K562 (cell line): ENCODE measurements around the gene ADAP1. TPM values are rescaled to one million over a fixed set of nuclear protein-coding genes. Genes with fewer than 3 reads are reported as not detected.
A peak's percentile ranks its signal among the peaks of the same experiment; 100 is the strongest.

ENCODE experiments used
- C11orf30 ChIP-seq: fragments of 450-650 bp; IDR thresholded peaks from 2 replicates; pipeline ENCODE4 v1.6.1; 2016; ENCODE audit warnings: low read depth, mild to moderate bottlenecking
- CHD1 ChIP-seq: fragments of 200-600 bp; sonication (generic); IDR thresholded peaks from one replicate; pipeline ENCODE4 v1.6.1; 2012; ENCODE audit warnings: mild to moderate bottlenecking, moderate library complexity, low read length, inconsistent platforms
- ELF2 ChIP-seq: fragments of 250-450 bp; sonication (Bioruptor Pico); IDR thresholded peaks from 2 replicates; pipeline ENCODE4 v1.5.0; 2021; ENCODE audit warnings: mild to moderate bottlenecking
- ELF4 ChIP-seq: fragments of 450-650 bp; formaldehyde crosslinking; IDR thresholded peaks from 2 replicates; pipeline ENCODE4 v1.4.0; 2022; ENCODE audit warnings: missing genetic modification characterization
- ERF ChIP-seq: fragments of 450-650 bp; formaldehyde crosslinking; IDR thresholded peaks from 2 replicates; pipeline ENCODE4 v1.4.0; 2020; ENCODE audit warnings: mild to moderate bottlenecking, mixed read lengths
- GABPB1 ChIP-seq: sonication (generic); formaldehyde crosslinking; IDR thresholded peaks from 2 replicates; pipeline ENCODE4 v1.8.0; 2022; ENCODE audit warnings: mild to moderate bottlenecking, missing genetic modification reagents
- HCFC1 ChIP-seq: IDR thresholded peaks from 2 replicates; pipeline ENCODE4 v1.6.1; 2012; ENCODE audit warnings: low read depth, low read length, improper control_type of control experiment
- KDM4B ChIP-seq, 2 experiments: fragments of 450-650 bp in 1 of 2; sonication (generic) in 1 of 2; IDR thresholded peaks; 2 replicates each; pipeline ENCODE4 v1.6.1; 2016 to 2017; ENCODE audit warnings: borderline replicate concordance in 2 of 2, antibody characterized with exemption in 1 of 2, low read depth in 1 of 2, mild to moderate bottlenecking in 1 of 2
- KLF6 ChIP-seq: fragments of 250-450 bp; sonication (Bioruptor Pico); IDR thresholded peaks from 2 replicates; pipeline ENCODE4 v1.4.0; 2020; ENCODE audit warnings: mild to moderate bottlenecking, moderate library complexity, borderline replicate concordance
- MNT ChIP-seq, 2 experiments: fragments of 450-650 bp; conservative IDR thresholded peaks; 2 replicates each; pipeline ENCODE4 v1.6.1; 2017; ENCODE audit warnings: mild to moderate bottlenecking in 2 of 2, moderate library complexity in 2 of 2
- NCOA4 ChIP-seq: fragments of 450-650 bp; IDR thresholded peaks from 2 replicates; pipeline ENCODE4 v1.6.1; 2018; ENCODE audit warnings: mild to moderate bottlenecking; ENCODE audit not compliant: partially characterized antibody
- POLR2AphosphoS2 ChIP-seq: IDR thresholded peaks from 2 replicates; pipeline ENCODE4 v1.6.1; 2012; ENCODE audit warnings: low read length, improper control_type of control experiment
- PTTG1 ChIP-seq: fragments of 450-650 bp; IDR thresholded peaks from 2 replicates; pipeline ENCODE4 v1.6.1; 2016; ENCODE audit warnings: low read depth, mild to moderate bottlenecking, missing genetic modification characterization, missing compliant biosample characterization
- RBFOX2 ChIP-seq: fragments of 200-400 bp; formaldehyde crosslinking; IDR thresholded peaks from 2 replicates; pipeline ENCODE4 v1.6.1; 2017; ENCODE audit warnings: low read depth, mild to moderate bottlenecking, low read length, moderate library complexity
- TAL1 ChIP-seq: fragments of 450-650 bp; IDR thresholded peaks from 2 replicates; pipeline ENCODE4 v1.6.1; 2016; ENCODE audit warnings: mild to moderate bottlenecking
- U2AF2 ChIP-seq: fragments of 200-400 bp; formaldehyde crosslinking; optimal IDR thresholded peaks from 2 replicates; pipeline ENCODE3; 2017; ENCODE audit warnings: low read depth, mild to moderate bottlenecking, low read length
- XRCC4 ChIP-seq: IDR thresholded peaks from one replicate; pipeline ENCODE4 v1.6.1; 2011; ENCODE audit not compliant: insufficient read depth, insufficient read length; ENCODE audit errors: extremely low read depth
- ZBTB1 ChIP-seq: sonication (generic); formaldehyde crosslinking; IDR thresholded peaks from 2 replicates; pipeline ENCODE4 v1.8.1; 2023; ENCODE audit warnings: missing genetic modification reagents, low read depth, mild to moderate bottlenecking, borderline replicate concordance
- polyA plus RNA-seq, 8 experiments: library from polyadenylated mRNA; depleted of rRNA in 4 of 8; stranded (reverse) in 5 of 8; unstranded in 3 of 8; fragments of >200 nt; fragmentation: Nextera tagmentation in 2 of 8; fragmentation: Illumina TruSeq in 1 of 8; extraction: Ambion mirVana in 2 of 8; extraction: Trizol in 1 of 8; gene quantifications; 2 replicates each; pipeline versions ENCODE4 v1.2.1 to v1.2.3, GENCODE V29; 2011 to 2014; ENCODE audit warnings: inconsistent platforms in 1 of 8, missing spikeins in 1 of 8
- total RNA-seq, 7 experiments: library from RNA; depleted of rRNA in 6 of 7; stranded (reverse); fragments of >200 nt in 6 of 7; fragmentation: Illumina TruSeq in 2 of 7; extraction: Trizol in 2 of 7; gene quantifications; 2 replicates each; pipeline versions ENCODE4 v1.2.1 to v1.2.3, GENCODE V29; 2011 to 2021; ENCODE audit warnings: low replicate concordance in 1 of 7
- TF ChIP-seq, protein P1 (sequence below): sonication (generic); formaldehyde crosslinking; IDR thresholded peaks from 2 replicates; pipeline ENCODE4 v1.8.1; 2023; ENCODE audit warnings: mild to moderate bottlenecking, missing genetic modification reagents
- TF ChIP-seq, protein P2 (sequence below): conservative IDR thresholded peaks from 2 replicates; pipeline ENCODE4 v1.6.1; 2011; ENCODE audit warnings: low read depth, mild to moderate bottlenecking, low read length; ENCODE audit not compliant: control insufficient read depth
- TF ChIP-seq, protein P3 (sequence below): fragments of 250-450 bp; sonication (Bioruptor Pico); IDR thresholded peaks from 2 replicates; pipeline ENCODE4 v1.5.0; 2020; ENCODE audit warnings: mild to moderate bottlenecking, borderline replicate concordance

Gene ADAP1
- total and polyA plus RNA-seq, 9 of the 15 experiments (the other 6 are each of a cell fraction or from before 2014, with no cell fraction given) = 0.27 to 1.4 (median 0.52) TPM; not detected in 3

GRCh38 chr7:974820-975681 lies 20.6 kb upstream of the ADAP1 start, which contains the start of gene COX19 (continued):
- TF ChIP-seq MNT (conservative IDR thresholded peaks at IDR 0.05) = peak in 1 of 2 experiments; percentile 79; a peak in 3 of 4 replicates
- no peak for TF ChIP-seq KDM4B (IDR thresholded peaks at IDR 0.05; ENCODE audit: borderline replicate concordance in 2 of 2, low read depth in 1 of 2)
- TF ChIP-seq, protein P1, sequence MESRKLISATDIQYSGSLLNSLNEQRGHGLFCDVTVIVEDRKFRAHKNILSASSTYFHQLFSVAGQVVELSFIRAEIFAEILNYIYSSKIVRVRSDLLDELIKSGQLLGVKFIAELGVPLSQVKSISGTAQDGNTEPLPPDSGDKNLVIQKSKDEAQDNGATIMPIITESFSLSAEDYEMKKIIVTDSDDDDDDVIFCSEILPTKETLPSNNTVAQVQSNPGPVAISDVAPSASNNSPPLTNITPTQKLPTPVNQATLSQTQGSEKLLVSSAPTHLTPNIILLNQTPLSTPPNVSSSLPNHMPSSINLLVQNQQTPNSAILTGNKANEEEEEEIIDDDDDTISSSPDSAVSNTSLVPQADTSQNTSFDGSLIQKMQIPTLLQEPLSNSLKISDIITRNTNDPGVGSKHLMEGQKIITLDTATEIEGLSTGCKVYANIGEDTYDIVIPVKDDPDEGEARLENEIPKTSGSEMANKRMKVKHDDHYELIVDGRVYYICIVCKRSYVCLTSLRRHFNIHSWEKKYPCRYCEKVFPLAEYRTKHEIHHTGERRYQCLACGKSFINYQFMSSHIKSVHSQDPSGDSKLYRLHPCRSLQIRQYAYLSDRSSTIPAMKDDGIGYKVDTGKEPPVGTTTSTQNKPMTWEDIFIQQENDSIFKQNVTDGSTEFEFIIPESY = peak; percentile 73; the same call in 1 of the 2 replicates
- no peak for TF ChIP-seq U2AF2
- TF ChIP-seq TAL1 = no peak
- TF ChIP-seq, protein P2, sequence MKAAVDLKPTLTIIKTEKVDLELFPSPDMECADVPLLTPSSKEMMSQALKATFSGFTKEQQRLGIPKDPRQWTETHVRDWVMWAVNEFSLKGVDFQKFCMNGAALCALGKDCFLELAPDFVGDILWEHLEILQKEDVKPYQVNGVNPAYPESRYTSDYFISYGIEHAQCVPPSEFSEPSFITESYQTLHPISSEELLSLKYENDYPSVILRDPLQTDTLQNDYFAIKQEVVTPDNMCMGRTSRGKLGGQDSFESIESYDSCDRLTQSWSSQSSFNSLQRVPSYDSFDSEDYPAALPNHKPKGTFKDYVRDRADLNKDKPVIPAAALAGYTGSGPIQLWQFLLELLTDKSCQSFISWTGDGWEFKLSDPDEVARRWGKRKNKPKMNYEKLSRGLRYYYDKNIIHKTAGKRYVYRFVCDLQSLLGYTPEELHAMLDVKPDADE = peak; percentile 90
- TF ChIP-seq, protein P3, sequence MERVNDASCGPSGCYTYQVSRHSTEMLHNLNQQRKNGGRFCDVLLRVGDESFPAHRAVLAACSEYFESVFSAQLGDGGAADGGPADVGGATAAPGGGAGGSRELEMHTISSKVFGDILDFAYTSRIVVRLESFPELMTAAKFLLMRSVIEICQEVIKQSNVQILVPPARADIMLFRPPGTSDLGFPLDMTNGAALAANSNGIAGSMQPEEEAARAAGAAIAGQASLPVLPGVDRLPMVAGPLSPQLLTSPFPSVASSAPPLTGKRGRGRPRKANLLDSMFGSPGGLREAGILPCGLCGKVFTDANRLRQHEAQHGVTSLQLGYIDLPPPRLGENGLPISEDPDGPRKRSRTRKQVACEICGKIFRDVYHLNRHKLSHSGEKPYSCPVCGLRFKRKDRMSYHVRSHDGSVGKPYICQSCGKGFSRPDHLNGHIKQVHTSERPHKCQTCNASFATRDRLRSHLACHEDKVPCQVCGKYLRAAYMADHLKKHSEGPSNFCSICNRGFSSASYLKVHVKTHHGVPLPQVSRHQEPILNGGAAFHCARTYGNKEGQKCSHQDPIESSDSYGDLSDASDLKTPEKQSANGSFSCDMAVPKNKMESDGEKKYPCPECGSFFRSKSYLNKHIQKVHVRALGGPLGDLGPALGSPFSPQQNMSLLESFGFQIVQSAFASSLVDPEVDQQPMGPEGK = no peak
- TF ChIP-seq ERF (CRISPR knock-in tag) = 0 out of 2 replicates have a peak, but pooled peaks have one; percentile 43
- peak; percentile 94 for TF ChIP-seq RBFOX2
- 0 out of 2 replicates have a peak, but pooled peaks have one; percentile 33 for TF ChIP-seq ELF4 (CRISPR knock-in tag)
- no peak for TF ChIP-seq PTTG1 (tag)
- TF ChIP-seq XRCC4 = no peak
- no peak for TF ChIP-seq ZBTB1 (CRISPR knock-in tag)
- TF ChIP-seq ELF2 (CRISPR knock-in tag) = peak; percentile 78
- peak; percentile 99 for TF ChIP-seq NCOA4
- peak; percentile 97 for TF ChIP-seq CHD1
- TF ChIP-seq HCFC1 = peak; percentile 84
- peak; percentile 77 for TF ChIP-seq GABPB1 (CRISPR knock-in tag)
- peak; percentile 48; the same call in 1 of the 2 replicates for TF ChIP-seq POLR2AphosphoS2
- TF ChIP-seq C11orf30 = peak; percentile 81
- peak; percentile 65 for TF ChIP-seq KLF6 (CRISPR knock-in tag)
